Activated naive CD4-positive, alpha-beta T cell treated with anti-CD3 and anti-CD28 coated beads, Interleukin-2, amount 50 U/mL, for 72 hours (primary cell): Measurements from ENCODE around the gene UQCRC1. TPM values are rescaled to one million over a fixed set of nuclear protein-coding genes. Genes with fewer than 3 reads are reported as not detected.

ENCODE experiments used
- ATAC-seq, 2 donors: fragments of 150-1000 bp; cut with Tn5 transposase; 2 replicates each; pipeline ENCODE4 v1.10.0; 2021; ENCODE audit warnings: mild to moderate bottlenecking in 2 of 2, moderate library complexity in 2 of 2
- DNase-seq, 2 donors: peaks; one replicate each; pipeline ENCODE4 v3.0.0; 2021 to 2022; ENCODE audit warnings: low spot score in 2 of 2
- H3K27ac Mint-ChIP-seq, 2 donors: one replicate each; pipeline ENCODE4 v1.8.0; 2022; ENCODE audit warnings: mild to moderate bottlenecking in 2 of 2, mixed read lengths in 2 of 2
- H3K36me3 Mint-ChIP-seq, 2 donors: one replicate each; pipeline ENCODE4 v1.8.0; 2022; ENCODE audit warnings: mixed read lengths in 2 of 2
- H3K9me3 Mint-ChIP-seq, 2 donors: one replicate each; pipeline ENCODE4 v1.8.0; 2022; ENCODE audit warnings: mixed read lengths in 2 of 2
- total RNA-seq, 2 donors: library from RNA; stranded (reverse); gene quantifications; one replicate each; pipeline ENCODE4 v1.2.3, GENCODE V29; 2022

UQCRC1 gene
- total RNA-seq, 2 donors from 2014 or later = 257 to 269 TPM

GRCh38 chr3:48569808-48570450 lies 39.5 kb downstream of the UQCRC1 start:
- no peaks in the 10 kb centered on the region for H3K9me3 Mint-ChIP-seq
- H3K36me3 Mint-ChIP-seq = no peaks in the 10 kb centered on the region
- peak overlapping the region in 1 of 2 donors; percentile 36 for H3K27ac Mint-ChIP-seq
- ATAC-seq (no peak), DNase-seq (no peak)

DNA sequence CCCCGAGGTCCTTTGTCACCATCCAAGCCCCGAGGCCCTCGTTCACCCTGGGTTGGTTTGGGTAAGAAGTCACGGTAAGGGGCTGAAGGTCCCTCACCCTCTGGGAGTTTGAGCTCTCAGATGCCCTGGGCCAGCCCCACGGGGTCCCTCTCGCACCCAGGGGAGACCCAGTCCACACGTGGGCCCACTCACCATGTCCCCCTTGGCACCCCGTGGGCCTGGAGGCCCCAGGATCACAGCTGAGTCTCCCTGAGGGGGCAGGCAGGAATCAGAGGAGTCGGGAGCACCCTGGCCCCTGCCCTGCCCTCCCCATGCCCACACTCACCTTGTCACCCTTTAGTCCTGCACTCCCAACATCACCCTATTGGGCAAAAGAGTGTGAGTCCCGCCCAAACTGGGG lies 40.0 kb downstream of the UQCRC1 start:
- no peaks in the 10 kb centered on the region for H3K36me3 Mint-ChIP-seq
- no peaks in the 10 kb centered on the region for H3K9me3 Mint-ChIP-seq
- H3K27ac Mint-ChIP-seq = peak overlapping the region in 1 of 2 donors; percentile 36
- ATAC-seq (no peak), DNase-seq (no peak)

DNA sequence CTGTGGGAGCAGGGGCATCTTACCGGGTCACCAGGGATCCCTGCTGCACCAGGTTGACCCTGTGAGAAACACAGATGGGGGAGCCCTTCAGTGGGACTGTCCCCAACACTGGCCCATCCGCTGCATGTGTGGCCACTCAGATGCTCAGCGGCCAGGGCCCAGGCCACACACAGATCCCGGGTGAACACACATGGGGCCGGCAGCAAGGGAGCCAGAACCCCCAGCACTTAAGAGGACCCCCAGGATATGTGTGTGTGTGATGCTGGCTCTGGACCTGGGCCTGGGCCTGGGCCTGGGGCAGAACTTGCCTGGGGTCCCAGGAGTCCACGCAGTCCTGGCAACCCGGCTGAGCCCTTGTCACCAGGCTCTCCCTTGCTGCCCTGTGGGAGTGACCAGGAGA lies 41.0 kb downstream of the UQCRC1 start:
- Mint-ChIP-seq H3K9me3 (no peaks in the 10 kb centered on the region), H3K27ac (no peak overlapping the region), H3K36me3 (no peaks in the 10 kb centered on the region)
- no peak for ATAC-seq
- DNase-seq = no peak

DNA sequence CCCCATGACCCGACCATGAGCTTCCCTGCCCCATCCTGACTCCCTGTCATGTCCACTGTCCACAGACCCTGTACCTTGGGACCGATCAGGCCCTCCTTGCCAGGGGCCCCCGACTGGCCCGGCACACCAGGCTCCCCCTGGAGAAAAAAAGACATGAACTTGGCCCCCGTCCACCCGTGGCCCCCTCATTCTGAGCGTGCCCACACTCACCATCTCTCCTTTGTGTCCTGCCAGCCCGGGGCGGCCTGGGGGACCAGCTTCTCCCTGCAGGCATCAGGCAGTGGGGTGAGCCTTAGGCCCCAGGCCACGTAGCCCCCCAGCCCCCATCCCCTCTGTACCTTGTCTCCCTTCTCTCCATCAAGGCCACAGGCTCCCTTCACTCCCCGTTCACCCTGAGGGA lies 41.9 kb downstream of the UQCRC1 start:
- DNase-seq (no peak), ATAC-seq (no peak)
- Mint-ChIP-seq H3K27ac (peak overlapping the region in 1 of 2 donors; percentile 64), H3K36me3 (no peaks in the 10 kb centered on the region), H3K9me3 (no peaks in the 10 kb centered on the region)

DNA sequence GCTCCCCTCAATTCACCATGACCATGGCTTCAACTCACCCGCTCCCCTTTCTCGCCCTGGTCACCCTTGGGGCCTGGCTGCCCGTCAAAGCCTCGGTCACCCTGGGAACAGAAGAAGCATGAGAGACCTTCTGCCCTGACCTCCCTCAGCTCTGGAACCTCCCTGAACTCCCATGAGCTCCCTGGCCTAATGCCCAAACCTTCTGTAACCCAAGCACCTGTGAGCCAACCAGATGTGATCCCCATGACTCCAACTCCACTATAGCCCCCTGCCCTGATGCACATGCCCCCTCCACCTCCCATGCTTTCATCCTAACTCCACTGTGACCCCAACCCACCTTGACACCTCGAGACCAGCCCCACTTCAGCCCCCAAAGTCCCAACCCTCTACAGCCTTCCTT lies 42.4 kb downstream of the UQCRC1 start:
- Mint-ChIP-seq H3K27ac (peak overlapping the region in 1 of 2 donors; percentile 64), H3K9me3 (no peaks in the 10 kb centered on the region), H3K36me3 (no peaks in the 10 kb centered on the region)
- no peak for ATAC-seq
- DNase-seq = no peak

GRCh38 chr3:48566401-48566760 lies 43.1 kb downstream of the UQCRC1 start:
- no peak for ATAC-seq
- no peaks in the 10 kb centered on the region for H3K36me3 Mint-ChIP-seq
- no peaks in the 10 kb centered on the region for H3K9me3 Mint-ChIP-seq
- peak overlapping the region in 1 of 2 donors; percentile 64 for H3K27ac Mint-ChIP-seq
- no peak for DNase-seq

DNA sequence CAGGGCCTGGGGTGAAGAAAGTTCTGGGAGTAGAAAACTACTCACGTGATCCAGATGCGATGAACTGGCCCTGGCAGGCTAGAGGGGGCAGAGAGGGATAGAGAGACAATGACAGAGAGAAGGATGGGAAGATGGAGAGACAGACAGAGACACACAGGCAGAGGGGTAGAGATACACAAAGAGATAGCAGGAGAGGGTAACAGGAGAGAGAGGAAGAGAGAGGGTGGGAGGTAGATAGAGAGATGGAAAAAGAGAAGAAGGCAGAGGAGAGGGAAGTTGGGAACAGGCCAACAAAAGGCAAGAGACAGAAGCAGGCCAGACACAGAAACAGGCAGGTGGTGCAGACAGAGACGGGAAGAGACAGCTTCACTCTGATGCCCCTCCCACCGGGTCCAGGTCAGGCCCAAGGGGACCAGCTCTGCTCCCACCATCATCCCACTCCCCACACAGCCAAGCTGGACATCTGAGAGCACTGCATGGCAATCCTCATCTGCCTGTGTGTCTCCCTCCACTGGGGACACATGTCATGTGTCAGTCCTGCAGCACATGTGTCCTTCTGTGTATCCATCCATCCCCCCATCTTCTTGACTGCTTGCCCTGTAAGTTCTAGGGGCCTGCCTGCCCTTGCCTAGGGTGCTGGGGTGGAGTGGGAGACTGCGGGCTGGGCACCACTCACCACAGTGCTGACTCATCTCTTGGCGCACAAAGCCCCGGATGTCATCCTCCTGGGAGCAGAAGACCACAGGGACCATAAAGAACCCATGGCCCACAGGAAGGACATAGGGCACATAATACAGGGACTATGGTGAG lies 43.6 kb downstream of the UQCRC1 start:
- H3K9me3 Mint-ChIP-seq = no peaks in the 10 kb centered on the region
- ATAC-seq (peak; percentile 23 to 48), DNase-seq (no peak)
- no peaks in the 10 kb centered on the region for H3K36me3 Mint-ChIP-seq
- peak overlapping the region; percentile 44 to 64 for H3K27ac Mint-ChIP-seq

DNA sequence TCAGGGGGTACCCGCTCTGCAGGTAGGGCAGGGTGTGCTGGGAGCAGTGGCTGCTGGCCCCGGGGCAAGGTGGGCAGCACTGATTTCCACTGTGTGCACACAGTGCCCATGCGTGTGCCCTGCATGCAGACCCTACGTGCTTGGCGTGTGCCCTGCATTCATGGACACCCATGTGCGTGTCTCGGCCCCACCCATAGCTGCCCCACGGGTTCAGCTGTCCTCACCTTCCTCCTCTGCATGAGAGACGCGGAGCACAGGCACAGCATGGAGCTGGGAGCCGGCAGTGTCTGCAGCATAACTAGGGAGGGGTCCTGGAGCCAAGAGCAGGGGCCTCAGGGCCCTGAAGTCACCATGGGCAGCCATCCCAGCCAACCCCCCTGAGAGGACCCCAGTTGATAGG lies 44.3 kb downstream of the UQCRC1 start:
- DNase-seq (no peak), ATAC-seq (no peak)
- Mint-ChIP-seq H3K27ac (peak overlapping the region in 1 of 2 donors; percentile 64), H3K9me3 (no peaks in the 10 kb centered on the region), H3K36me3 (no peaks in the 10 kb centered on the region)

- ATAC-seq (no peak), DNase-seq (no peak)
- Mint-ChIP-seq H3K27ac (no peak overlapping the region), H3K9me3 (no peaks in the 10 kb centered on the region), H3K36me3 (no peaks in the 10 kb centered on the region)
Observed at GRCh38 chr3:48564667-48565066, 44.8 kb downstream of the UQCRC1 start.

- H3K36me3 Mint-ChIP-seq = no peaks in the 10 kb centered on the region
- H3K9me3 Mint-ChIP-seq = no peaks in the 10 kb centered on the region
- no peak overlapping the region for H3K27ac Mint-ChIP-seq
- ATAC-seq (peak in 1 of 2 donors; percentile 32), DNase-seq (no peak)
Observed at GRCh38 chr3:48564022-48564421, 45.4 kb downstream of the UQCRC1 start.

DNA sequence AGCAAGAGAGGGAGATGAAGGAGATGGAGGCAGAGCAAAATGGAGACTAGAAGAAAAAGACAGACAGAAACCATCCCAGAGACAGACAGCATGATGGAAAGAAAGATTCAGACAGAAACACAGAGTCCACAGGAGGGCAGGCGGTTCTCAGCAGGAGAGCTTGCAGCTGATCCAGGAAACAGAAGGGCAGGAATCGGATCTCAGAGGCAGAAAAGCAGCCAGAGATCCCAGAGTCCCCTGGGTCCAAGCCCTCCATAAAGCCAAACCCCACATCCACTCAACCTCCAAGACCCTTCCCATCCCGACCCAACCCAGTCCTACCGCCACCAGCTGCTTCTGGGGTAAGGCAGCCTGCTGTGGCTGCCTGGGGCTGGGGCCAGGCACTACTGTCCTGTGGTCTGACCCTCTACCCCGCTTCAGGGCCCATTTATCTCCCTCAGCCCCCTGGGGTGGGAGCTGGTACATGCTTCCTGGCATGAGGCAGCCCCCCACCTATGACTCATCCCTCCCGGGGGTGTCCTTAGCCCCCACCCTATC lies 46.0 kb downstream of the UQCRC1 start, which contains the start of gene UCN2:
TSS of gene UCN2 (minus strand) at position 400 of the 537 bp plus-strand sequence. CDS start 657 bp downstream, outside the sequence.
- H3K9me3 Mint-ChIP-seq = no peaks in the 10 kb centered on the region
- H3K27ac Mint-ChIP-seq = no peak within 1 kb of the TSS
- no peaks in the 10 kb centered on the region for H3K36me3 Mint-ChIP-seq
- no peak for DNase-seq
- no peak for ATAC-seq

DNA sequence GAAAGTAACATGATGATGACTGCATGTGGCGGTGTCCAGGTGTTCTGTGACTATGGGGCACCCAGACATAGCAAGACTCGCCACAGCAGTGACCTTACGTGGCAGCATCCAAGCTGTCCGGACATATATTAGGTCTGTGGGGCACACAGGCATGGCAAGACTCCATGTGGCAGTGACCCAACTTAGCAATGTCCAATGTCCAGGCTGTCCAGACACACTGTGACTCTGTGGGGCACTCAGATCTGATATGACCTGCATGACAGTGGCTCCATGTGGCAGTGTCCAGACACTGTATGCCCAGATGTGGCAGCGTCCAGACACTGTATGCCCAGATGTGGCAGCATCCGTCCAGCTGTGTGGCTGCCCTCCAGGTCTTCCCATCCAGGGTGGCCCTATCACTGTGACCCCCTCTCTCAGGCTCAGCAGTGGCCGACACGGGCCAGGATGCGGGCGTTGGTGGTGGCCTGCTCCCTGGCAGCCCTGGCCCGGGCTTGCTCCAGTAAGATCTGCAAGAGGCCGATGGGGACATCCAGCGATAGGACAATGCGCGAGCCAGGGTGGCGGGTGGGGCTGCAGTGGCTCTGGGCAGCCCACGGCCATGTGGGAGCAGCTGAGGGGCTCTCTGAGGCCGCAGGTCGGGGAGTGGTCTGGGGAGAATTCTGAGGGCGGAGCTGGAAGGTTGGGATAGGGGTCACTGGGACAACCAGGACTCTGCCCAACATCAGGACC lies 46.9 kb downstream of the UQCRC1 start:
- Mint-ChIP-seq H3K27ac (no peak overlapping the region), H3K36me3 (no peaks in the 10 kb centered on the region), H3K9me3 (no peaks in the 10 kb centered on the region)
- ATAC-seq (no peak), DNase-seq (no peak)

DNA sequence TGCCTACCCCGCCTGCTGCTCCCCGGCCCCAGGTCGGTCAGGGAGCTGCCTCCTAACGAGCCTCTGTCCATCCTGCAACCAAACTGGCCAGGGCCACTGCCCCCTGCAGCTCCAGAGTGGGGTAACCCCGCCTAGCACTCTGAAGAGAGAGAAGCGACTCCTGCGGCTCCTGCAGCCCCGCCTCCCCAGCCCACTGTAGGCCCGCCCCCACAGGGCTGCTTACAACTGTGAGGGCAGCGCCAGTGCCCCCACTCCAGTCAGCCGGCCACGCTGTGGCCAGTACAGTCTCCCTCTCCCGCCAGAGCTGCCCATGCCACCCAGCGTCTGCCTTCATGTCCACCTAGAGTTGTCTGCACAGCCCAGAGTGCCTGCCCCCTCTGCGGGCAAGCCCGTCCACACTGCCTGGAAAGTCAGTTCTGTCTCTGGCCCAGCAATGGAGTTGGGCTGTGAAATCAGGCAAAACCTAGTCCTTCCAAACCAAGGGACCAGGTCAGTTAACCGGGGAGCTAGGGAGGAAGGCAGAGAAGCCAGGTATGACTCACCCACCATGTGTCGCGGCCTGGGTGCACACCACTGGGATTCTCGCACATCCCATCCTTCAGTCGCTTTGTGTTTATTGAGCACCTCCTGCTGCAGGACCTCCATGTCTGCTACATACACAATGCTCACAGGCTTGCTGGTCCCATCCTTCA lies 48.3 kb downstream of the UQCRC1 start:
- Mint-ChIP-seq H3K9me3 (no peaks in the 10 kb centered on the region), H3K27ac (no peak overlapping the region), H3K36me3 (peaks cover 0 to under 1% of the 10 kb centered on the region in 2 donors)
- DNase-seq (no peak), ATAC-seq (no peak)

GRCh38 chr3:48560648-48561018 lies 48.8 kb downstream of the UQCRC1 start:
- Mint-ChIP-seq H3K36me3 (peaks cover 0 to 6% of the 10 kb centered on the region in 2 donors), H3K9me3 (no peaks in the 10 kb centered on the region), H3K27ac (no peak overlapping the region)

DNA sequence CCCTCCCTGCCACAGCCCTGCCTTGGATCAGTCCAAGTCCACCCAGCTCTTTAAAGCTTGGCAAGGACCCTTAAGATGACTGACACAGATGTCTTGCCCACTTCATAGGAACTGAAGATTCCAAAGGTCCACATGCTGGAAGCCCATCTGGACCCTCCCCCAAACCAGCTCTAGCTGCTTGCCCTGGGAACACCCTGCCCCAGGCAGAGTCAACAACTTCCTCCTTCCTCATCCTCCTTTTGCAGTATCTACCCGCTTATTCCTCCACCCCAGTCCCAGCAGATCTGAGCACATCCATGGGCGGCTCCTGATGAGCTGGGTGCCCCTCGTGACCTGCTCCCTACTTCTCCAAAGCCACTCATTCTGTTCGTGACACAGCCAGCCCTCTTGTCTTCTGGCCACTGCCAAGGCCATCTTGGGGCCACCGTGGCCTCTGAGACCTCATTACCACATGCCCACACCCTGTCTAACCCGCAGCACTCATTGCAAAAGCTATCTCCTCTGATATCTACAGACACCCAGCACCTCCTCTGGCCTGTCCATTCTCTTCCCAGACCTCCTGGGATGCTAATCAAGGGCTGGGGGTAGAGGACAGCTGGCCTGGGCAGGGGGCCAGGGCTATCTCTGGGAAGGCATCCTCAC lies 50.8 kb downstream of the UQCRC1 start:
- H3K9me3 Mint-ChIP-seq = no peaks in the 10 kb centered on the region
- DNase-seq (no peak), ATAC-seq (no peak)
- H3K27ac Mint-ChIP-seq = peak overlapping the region; percentile 4 to 72
- peaks cover 0 to 23% of the 10 kb centered on the region in 2 donors for H3K36me3 Mint-ChIP-seq

More at GRCh38 chr3:48560648-48561018, 48.8 kb downstream of the UQCRC1 start:
- DNase-seq = no peak
- ATAC-seq = no peak
